ENCODE data around the gene KLHL22.
"Not testable (repeated sequence)": the region's sequence is repeated elsewhere in the genome, so short reads cannot be mapped to it uniquely, and the experiment has no call there.

The KLHL22 gene

DNA sequence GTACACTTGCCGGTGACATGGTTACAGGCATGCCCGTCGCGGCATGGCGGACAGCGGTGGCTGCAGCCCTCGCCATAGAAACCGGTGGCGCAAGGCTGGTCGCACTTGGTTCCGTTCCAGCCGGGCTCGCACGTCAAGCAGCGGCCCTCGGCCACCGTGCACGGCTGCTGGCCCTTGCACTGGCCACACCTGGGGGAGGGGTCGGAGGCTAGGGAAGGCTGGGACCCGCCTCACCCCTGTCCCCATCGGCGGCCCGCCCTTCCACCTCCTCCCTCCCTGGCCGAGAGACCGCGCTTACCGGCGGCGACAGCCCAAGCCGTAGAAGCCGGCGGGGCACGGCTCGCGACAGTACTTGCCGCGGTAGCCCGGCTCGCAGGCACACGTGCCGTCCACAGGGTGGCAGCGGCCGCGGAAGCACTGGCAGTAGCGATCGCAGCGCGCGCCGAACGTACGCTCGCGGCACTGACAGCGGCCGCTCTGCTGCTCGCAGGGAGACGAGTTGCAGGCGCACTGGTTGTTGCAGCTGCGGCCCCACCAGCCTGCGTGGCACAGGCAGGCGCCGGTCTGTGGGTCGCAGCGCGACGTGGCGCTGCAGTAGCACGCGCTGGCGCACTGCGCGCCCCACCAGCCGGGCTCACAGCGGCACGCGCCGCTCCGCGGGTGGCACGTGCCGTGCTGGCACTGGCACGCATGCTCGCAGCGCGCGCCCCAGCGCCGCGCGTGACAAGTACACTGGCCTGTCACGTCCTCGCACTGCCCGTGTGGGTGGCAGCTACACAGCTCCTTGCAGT lies 64.7 kb downstream of the KLHL22 start:
- no peak for DNase-seq

- no peak for DNase-seq
Observed at GRCh38 chr22:20430101-20430719, 65.4 kb downstream of the KLHL22 start.

DNA sequence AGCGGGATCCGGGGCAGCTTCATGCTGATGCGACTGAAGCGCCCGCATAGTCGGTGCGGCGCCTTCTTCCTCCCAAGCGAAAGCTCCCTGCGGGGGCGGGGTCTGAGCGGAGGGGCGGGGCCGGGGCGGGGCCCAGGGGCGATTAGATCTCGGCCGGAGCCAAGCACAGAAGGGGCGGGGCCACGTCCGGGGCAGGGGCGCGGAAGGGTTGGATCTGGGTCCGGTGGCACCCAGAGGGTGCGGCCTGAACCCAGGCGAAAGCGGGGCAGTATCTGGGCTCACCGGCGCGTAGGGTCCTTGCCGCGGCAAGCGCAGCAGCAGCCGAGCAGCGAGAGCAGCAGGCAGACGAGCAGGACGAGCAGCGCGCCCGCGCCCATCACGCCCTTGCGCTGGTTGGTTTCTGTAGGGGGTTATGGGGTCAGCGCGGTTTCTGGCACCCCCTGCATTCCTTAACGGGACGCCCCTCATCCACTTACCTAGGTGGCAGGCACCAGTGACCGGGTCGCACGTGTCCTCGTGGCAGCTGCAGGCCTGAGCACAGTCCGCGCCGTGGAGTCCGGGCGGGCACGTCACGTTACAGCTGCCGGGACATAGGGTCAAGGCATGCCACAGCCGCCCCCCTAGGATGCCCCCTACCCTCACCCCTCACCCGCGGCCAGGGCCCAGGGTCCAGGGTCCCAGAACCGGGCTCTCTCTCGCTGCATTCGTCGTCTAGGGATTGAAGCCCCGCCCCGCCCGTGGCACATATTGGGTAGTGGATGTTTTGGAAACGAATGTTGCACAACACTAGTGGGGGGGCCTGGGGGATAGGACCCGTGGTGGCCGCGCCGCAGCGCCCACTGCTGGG lies 66.1 kb downstream of the KLHL22 start:
- no peak for DNase-seq

DNA sequence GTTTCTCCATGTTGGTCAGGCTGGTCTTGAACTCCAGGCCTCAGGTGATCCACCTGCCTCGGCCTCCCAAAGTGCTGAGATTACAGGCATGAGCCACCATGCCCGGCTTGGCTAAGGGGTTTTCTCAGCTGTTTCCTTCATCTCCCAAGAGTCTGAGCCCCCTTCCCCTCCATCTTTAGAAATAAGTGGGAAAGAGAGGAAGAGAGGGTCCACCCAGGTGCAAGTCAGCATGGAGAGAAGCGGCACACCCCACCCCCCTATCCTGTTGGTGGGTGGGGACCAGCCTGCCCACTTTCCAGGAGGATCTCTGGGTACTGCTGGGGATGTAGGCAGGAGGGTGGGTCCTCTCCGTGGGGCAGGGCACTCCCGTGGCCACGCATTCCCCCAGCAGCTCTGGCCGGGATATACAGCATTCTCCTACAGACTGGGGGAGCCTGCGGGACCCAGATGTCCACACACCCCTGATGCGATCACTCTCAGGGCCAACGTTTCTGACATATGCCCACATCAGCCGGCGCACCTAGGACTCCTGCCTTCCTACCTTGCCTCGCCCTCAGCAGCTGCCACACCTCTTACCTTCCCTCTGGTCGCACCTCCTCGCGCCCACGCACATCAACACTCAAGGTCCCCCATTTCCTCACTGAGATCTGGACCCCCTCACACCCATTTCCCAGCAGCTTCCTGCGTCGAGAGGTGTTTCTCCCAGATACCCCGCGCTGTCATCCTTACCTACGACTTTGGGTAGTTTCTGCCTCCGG lies 66.9 kb downstream of the KLHL22 start:
- no peak for DNase-seq

GRCh38 chr22:20427945-20428417 lies 67.6 kb downstream of the KLHL22 start:
- DNase-seq, result no peak

DNA sequence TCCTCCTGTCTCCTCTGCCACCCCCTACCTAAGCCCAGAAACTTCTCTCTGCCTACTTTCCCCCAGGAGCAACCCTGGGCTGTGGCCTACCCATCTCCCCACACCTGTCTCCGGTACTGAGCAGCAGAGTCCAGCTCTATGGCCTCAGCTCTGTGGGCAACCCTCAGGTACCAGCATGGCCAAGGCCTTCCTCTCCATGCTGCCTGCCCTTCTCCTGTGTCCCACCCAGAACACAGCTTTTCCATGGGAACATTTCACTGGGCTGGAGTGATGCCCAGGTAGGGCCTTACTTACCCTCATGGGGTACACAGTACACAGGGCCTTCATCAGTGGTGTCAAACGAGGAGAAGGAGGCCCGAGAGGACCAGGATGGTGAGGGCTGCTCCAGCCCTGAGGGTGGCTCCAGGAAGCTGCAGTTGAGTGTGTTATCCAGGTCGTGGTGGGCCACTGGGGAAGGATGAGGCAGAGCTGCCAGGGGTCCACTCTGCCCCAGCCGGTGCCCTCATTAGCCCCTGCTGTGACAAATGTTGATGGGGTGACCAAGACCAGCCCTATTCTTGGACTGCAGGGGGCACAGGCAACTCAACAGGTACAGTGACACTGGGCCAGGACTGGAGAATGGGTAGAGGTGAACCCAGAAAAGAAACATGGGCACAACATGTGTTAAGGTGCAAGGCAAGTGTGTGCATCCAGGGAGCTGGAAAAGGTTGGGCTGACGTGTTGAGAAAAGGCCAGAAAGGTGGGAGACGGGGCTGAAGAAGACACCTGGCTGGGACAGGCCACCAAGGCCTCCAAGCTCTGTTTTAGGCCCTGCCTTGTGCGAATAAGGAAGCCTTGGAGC lies 68.3 kb downstream of the KLHL22 start:
- DNase-seq, result no peak

- DNase-seq, result no peak
Observed at GRCh38 chr22:20426259-20426615, 69.4 kb downstream of the KLHL22 start.

GRCh38 chr22:20425566-20426258 lies 69.9 kb downstream of the KLHL22 start:
- DNase-seq, result no peak

- no peak for DNase-seq
Observed at GRCh38 chr22:20424932-20425565, 70.5 kb downstream of the KLHL22 start.

DNA sequence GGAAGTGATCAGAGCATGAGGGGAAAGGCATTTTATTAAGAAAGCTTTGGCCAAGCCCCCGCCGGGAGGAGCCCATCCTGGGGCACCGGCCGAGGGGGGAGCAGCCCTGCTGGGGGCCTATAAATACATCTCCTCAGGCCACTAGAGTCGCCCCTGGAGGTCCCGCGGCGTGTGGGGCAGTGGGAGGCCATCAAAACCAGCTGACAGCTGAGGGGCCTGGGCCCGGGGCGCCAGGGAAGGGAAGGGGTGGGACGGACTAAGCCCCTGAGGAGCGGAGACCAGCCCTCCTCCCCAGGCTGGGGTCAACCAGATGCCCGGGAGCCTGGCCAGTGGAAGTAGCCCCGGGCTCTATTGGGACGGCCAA lies 71.0 kb downstream of the KLHL22 start:
- DNase-seq, result no peak

GRCh38 chr22:20423906-20424551 lies 71.6 kb downstream of the KLHL22 start:
- DNase-seq, result no peak

- DNase-seq, result no peak
Observed at GRCh38 chr22:20423008-20423905, 72.3 kb downstream of the KLHL22 start.

GRCh38 chr22:20422271-20423007 lies 73.2 kb downstream of the KLHL22 start:
- no peak for DNase-seq

DNA sequence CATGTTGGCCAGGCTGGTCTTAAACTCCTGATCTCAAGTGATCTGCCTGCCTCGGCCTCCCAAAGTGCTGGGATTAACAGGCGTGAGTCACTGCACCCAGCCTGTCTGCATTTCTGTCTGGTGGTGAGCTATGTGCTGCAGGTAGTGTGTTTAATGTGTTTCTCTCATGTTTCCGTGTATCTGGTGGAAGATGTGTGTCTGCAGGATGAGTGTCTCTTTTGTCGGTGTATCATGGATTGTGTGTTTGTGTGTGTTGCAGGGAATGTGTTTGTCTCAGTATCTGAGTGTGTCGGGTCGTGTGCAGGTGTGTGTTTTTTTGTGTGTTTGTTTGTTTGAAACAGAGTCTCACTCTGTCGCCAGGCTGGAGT lies 74.1 kb downstream of the KLHL22 start:
- no peak for DNase-seq

GRCh38 chr22:20420157-20420842 lies 75.3 kb downstream of the KLHL22 start:
- no peak for DNase-seq

GRCh38 chr22:20419664-20419951 lies 76.0 kb downstream of the KLHL22 start:
- DNase-seq, result no peak

DNA sequence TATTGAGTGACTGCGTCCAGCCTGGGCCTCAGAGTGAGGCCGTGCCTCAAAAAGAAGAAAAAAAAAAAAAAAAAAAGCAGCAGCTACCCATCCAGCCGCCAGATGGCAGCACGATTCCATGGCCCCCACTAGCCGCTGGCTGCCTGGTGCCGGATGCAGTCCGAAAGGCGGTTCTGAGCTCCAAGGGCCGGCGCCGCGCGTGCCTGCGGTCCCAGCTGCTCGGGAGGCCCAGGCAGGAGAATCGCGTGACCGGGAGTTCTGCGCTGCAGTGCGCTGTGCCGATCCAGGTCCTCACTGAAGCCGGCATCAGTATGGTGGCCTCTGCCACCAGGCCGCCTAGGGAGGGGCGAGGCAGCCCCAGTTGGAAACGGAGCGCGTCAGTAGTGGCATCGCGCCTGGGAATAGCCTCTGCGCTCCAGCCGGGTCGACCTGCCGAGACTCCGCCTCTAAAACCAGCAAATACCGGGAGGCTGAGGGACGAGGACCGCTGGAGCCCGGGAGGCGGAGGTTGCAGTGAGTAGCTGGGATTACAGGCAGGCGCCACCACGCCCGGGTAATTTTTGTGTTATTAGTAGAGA lies 77.3 kb downstream of the KLHL22 start:
- DNase-seq, result peak; percentile 59

DNA sequence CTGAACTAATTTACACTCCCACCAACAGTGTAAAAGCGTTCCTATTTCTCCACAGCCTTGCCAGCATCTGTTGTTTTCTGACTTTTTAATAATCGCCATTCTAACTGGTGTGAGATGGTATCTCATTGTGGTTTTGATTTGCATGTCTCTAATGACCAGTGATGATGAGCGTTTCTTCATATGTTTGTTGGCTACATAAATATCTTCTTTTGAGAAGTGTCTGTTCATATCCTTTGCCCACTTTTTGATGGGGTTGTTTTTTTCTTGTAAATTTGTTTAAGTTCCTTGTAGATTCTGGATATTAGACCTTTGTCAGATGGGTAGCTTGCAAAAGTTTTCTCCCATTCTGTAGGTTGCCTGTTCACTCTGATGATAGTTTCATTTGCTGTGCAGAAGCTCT lies 79.9 kb downstream of the KLHL22 start:
- DNase-seq, result not testable (repeated sequence)
